Hematopoietic multipotent progenitor cell treated with erythropoietin and hydrocortisone succinate and interleukin-3 and kit ligand, for 4 days (in vitro differentiated cells): Measurements from ENCODE around the gene UNC5A.

Experiments used
- DNase-seq: peaks from one replicate; pipeline ENCODE4 v3.0.0-alpha.2; 2015

The UNC5A gene

GRCh38 chr5:176847148-176847547, 36.8 kb downstream of the UNC5A start:
- no peak for DNase-seq

- no peak for DNase-seq
Measured at GRCh38 chr5:176847726-176848290, 37.4 kb downstream of the UNC5A start.

GRCh38 chr5:176848651-176849050, 38.3 kb downstream of the UNC5A start:
- DNase-seq, result no peak

DNA sequence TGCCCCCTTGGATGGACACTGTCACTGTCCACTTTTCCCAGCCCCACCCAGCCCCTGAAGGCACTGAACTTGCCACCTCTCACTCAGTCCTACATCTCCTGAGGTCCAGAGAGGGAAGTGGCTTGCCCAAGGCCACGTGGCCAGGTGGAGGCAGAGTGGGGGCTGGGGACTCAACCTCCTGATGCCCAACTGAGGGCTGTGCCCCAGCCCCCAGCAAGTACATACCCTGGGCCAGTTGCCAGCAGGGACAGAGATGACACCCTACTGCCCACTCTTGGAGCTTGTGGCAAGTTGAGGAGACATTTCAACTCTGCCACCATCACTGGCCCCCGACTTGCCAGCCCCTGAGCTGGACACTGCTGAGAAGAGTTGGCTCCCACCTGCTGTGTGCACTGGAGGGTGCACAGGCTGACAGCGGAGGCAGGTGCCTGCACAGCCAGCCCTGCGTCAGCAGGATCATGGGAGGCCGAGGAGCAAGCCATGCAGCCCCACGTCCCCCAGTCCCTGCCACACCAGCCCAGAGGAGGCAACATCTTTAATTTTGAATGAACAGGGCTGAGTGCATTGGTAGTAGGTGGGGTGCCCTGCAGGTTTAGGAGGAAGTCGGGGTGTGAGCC, 39.4 kb downstream of the UNC5A start:
- DNase-seq, result no peak

DNA sequence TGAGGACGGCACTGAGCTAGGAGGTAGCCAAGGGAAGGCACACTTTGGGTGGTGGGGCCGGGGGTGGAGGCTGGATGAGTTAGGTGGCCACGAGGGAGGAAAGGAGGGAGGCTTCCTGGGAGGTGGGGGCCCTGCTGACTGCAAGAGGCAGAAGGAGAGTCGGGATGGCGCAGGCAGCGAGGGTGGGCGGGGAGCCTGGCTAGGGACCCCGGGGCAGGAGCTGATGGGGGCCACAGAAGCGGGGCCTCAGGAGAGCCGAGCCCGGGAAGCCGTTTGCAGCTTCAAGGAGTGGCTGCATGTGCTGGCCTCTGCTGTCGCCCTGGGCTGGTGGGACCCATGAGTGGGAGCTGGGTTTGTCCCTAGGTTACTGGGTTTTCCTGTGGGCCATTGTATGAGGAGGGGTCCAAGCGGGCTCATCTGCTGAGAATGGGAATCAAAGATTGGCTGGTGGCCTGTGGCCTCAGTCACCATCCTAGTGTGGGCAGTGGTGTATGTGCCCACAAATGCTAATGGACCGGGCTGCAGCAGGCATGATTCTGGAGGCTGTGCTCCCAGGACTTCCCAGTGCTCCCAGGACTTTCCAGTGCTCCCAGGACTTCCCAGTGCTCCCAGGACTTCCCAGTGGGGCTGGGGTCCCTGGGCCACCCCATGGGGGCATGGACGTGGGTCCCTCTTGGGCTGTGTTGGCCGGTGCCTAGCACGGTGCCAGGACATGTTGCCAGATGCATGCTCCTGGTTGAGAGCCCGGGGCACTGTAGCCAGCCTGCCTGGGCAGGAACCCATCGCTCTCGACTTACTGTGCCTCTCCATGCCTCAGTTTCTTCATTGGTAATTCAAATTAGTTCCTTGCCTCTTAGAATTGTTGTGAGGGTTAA, 40.2 kb downstream of the UNC5A start:
- no peak for DNase-seq

DNA sequence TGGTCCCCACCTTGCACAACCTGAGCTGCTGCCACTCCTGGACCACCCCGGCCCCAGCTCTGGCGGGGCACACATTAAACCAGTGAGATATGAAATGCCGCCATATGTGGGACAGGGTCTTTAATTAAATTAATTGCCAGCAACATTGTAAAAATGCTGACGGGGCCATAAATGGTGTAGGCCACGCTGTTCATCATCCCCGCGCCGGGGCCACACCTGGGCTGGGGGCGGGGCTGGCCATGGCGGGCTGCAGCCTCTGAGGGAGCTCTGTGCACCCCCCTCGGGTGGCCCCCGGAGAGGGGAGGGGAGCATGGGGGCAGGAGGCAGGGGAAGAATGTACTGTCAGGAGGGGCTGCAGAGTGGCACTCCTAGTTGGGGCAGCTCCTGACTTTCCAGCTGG, 41.0 kb downstream of the UNC5A start:
- no peak for DNase-seq

DNA sequence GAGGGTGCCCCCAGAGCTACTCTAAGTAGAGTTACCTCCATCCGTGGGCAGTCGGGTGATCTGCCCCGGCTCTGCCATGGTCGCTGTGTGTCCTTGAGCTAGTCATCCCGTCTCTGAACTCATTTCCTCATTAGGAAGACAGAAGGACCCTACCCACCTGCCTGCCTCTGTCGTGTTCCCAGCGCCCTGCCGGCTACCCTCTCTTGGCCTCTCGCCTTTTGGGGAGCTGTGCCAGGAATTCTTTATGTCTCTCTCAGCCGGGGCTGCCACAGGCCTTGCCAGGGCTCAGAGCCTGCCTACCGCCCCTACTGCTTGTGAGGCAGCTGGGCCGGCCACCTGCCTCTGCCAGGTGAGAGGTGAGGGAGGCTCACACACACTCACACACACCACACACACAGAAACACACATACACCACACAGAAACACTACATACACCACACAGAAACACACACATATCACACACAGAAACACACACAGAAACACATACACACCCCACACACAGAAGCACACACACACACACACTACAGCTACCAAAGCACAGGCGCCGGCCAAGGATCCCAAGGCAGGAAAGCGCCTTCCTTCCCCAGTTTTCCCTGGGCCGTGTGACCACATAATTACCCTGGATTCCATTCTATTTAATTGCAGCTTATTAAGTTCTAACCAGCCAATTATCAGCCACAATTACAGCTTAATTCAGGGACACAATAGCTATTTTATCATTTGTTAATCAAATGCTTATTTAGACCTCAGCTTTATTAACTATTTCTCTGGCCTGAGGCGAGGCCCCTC, 41.7 kb downstream of the UNC5A start:
- DNase-seq, result no peak

- no peak for DNase-seq
Measured at GRCh38 chr5:176853151-176853778, 42.9 kb downstream of the UNC5A start.

DNA sequence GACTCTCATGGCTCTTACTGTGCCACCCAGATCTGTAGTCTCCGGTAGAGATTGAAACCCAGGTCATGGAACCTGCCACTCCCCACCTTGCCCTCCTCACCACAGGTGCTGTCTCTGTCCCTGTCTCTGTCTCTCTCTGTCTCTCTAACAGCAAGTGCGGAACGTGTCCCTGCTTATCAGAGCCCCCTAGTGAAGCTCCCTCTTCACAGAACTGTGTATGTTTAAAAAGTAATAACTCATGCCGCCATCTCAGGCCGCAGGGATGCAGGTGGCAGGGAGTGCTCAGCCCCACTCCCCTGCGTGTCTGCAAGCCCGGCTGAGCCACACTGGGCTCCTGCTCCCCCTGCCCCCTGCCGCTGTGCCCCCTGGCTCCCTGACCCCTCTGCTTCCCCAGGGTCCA, 43.8 kb downstream of the UNC5A start:
- DNase-seq, result no peak

DNA sequence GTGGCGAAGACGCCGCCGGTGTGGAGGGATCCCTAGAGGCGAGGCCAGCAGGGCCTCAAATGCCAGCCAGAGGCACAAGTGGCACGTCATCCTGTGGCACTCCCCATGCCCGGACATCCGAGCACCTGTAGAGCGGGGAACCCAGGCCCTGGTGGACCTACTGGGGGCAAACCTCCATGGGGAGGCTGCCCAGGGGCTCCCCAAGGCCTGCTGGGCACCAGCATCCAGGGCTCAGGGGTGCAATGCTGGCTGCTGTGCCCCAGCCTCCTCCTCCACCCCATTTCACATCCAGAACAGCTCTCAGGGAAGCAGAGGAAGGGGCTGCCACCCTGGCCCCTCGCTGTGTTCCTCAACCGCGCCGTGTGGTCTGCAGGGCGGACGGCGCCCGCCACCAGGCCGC, 45.2 kb downstream of the UNC5A start:
- DNase-seq, result no peak

DNA sequence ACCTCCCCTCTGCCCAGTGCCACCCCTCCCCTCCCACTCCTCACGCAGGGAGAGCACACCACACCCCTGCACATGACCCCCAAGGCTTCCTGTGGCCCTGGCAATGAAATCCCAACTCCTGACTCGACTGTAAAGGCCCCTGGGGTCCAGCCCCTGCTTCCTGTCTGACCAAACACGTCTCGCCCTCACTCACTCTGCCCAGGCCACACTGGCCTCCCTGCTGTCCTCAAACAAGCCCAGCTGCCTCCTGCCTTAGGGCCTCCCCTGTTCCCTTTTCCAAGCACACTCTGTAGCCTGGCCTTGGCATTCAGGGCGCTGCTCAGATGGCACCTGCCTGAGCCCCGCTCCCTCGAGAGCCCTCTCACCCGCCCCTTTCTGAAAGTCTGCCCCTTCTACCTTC, 46.4 kb downstream of the UNC5A start:
- no peak for DNase-seq

- DNase-seq, result no peak
Measured at GRCh38 chr5:176857216-176857893, 47.0 kb downstream of the UNC5A start.

GRCh38 chr5:176857894-176858273, 47.5 kb downstream of the UNC5A start:
- DNase-seq, result no peak

GRCh38 chr5:176859916-176860315, 49.6 kb downstream of the UNC5A start:
- DNase-seq, result no peak

GRCh38 chr5:176860381-176860780, 50.0 kb downstream of the UNC5A start:
- DNase-seq, result no peak

DNA sequence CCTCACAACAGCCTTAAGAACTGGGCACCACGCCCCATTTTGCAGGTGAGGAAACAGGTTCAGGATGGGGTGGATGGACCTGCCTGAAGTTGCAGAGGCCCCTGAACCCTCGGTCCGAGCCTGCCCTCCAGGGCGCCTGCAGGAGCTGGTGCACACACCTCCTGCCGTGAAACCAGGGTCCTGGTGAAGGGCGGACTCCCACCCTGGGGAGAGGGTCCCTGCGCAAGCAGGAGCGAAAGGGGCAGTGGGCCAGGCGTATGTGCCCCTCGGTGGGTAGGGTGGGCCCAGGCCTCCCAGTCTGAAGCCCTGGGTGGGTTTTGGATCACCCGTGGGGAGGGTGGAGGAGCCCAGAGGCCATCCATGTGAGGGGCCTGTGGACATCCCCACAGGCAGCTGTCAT, 50.9 kb downstream of the UNC5A start:
- no peak for DNase-seq

- DNase-seq, result no peak
Measured at GRCh38 chr5:176862330-176862995, 52.1 kb downstream of the UNC5A start.

GRCh38 chr5:176863041-176863764, 52.8 kb downstream of the UNC5A start:
- DNase-seq, result no peak

GRCh38 chr5:176863765-176864098, 53.4 kb downstream of the UNC5A start:
- no peak for DNase-seq

DNA sequence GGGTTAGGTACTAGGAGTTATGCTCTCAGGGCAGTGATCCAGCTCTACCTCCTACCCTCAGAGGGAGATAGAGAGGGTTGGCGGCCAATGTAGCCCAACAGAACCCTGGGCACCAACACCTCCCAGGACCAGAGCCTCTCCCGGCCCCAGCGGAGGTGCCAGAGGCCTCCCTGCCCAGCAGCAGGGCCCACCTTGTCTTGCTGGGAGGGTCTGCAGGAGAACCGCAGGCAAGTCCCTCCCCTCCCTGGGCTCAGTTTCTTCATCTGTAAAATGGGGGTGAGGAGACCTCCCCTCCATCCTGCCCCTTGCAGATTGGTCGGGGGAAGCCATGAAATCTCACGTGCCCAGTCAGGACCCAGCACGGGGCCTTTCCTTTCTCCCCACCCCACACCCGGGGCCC, 54.4 kb downstream of the UNC5A start:
- DNase-seq, result no peak

- no peak for DNase-seq
Measured at GRCh38 chr5:176865964-176866363, 55.6 kb downstream of the UNC5A start.
